T-helper 22 cell (primary cell): ENCODE data around the gene BAG2.

Source experiments
- DNase-seq: peaks from one replicate; pipeline ENCODE4 v3.0.0-alpha.2; 2020; ENCODE audit warnings: low read depth

BAG2 gene

DNA sequence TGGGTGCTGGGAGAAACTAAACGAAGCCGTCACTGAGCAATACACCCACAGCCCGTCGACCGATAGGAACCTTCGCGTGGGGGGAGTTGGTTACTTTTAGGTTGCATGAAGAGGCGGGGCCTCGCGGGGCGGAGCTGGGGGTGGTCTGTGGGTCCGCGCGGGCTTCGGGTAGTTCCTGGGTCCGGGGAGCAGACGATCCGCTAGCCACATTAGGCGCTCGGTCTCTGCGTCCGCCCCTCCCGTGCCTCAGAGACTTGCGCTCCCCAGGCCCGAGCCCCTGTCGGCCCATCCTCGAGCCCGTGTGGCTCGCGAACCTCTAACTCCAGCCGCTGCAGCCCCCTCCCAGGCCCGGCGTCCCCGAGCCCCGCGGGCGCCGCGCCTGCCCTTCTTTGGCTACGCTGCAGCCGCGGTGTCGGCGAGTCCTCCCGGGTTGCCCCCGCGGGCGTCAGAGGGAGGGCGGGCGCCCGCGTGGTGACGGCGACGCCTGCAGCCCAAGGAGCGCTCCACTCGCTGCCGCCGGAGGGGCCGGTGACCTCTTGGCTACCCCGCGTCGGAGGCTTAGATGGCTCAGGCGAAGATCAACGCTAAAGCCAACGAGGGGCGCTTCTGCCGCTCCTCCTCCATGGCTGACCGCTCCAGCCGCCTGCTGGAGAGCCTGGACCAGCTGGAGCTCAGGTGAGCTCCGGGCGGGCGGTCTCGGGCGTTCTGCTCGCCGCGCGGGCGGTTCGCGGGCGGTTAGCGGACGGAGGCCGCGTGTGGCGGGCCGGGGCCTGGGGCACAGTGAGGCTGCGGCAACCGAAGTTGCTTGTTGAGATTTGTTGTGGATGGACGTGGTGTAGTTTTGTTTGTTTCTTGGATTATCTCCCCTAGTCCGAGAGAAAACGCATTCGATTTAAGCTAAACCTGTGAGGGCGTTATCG, at the start of gene BAG2:
BAG2 (plus strand) TSS at position 191 of the 920 bp plus-strand sequence; CDS start at position 563, 372 bp downstream.
- peak; percentile 68 for DNase-seq

DNA sequence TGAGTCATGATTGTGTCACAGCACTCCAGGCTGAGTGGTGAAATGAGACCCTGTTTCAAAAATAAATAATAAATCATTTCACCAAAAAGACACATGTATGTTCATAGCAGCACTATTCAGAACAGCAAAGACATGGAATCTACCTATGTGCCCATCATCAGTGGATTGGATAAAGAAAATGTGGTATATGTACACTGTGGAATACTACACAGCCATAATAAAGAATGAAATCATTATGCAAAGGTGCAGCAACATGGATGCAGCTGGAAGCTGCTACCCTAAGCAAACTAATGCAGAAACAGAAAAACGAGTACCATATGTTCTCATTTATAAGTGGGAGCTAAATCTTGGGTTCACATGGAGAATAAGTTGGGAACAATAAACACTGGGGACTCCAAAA, 49.0 kb upstream of the BAG2 start:
- DNase-seq, result no peak

DNA sequence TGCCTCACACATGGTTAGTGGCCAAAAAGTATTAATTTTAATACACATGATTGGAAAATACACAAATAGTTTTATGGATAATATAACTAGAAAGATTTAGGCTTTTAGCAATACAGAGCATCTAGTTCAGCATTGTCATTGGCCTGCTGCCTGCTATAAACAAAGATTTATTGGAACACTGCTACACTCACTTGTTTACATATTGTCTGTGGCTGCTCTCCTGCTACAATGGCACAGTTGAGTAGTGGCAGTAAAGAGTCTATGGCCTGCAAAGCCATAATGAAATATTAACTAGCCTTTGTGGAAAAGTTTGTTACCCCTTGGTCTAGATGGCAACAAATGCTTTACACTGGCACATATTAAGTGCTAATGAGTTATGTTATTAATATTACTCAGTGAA, 44.4 kb upstream of the BAG2 start:
- no peak for DNase-seq

DNA sequence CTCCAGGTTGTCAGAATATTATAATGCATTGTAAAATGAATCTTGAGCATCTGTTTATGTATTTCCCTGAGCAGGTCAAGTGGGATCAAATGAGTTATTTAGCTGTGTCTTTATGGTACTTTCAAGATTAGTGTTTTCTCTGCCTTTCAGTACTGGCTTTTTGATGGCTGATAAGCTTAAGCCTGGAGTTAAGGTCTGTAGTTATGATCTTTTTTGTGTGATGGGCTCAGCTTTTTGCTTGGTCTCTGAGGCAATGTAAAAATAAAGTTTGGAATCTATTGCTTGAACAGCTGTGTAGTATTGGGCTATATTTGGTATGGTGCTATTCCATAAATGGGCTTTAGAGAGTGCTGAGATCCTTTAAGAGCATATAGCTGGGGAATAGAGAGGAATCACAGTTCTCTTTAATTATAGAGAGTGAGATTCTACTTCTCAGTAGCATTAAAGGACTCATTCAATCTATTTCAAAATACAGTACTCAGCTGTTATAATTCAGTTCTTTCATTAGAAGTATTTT, 41.4 kb upstream of the BAG2 start:
- no peak for DNase-seq

DNA sequence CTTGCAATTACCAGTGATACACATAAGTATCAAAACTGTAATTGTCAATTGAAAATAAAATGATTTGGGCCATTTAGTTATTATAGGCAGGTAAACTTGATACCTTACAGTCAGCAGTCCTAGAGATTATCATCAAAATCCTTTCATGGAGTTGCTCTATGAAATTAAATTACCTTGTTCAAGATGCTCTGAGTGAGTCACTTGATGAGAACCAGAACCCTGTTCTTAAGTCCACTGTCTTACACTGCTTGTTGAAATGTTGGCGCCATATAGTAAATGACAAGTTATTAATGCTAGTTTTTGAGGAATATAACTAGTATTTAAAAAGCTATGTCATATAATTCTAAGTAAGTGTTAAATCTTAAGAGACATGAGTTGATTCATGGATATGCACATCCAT, 37.2 kb upstream of the BAG2 start:
- no peak for DNase-seq

DNA sequence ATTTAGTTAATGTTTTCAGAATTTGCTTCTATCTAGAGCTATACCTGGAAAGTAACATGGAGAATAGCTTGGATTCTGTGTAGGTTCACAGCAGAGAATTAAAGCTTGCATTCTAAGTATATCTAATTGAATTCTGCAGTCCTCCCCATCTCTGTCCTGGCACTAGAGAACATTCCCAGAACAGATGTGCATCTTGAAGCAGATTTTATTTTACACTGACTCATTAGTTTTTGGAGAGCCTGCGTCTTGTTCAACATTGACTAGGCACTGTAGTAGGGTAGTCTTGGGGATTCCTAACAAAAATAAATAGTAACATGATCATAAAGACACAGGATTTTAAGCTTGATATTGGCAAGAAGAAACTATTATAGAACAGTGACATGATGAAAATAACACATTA, 36.2 kb upstream of the BAG2 start:
- DNase-seq, result no peak

DNA sequence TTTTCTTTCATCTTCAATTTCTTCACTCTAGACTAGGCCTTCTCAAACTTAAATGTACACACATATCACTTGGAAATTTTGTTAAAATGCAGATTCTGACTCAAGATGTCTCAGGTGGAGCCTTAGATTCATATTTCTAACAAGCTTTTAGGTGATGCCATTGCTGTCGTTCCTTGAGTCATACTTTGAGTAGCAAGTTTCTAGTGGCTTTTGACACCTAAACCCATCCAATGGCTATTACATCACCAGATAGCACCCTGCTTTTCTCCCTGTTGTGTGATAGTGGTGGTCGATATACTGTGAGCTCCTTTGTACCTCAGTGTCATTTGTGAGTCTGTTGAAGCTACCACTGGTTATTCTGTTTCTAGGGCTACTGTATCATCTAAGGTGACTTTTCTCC, 34.8 kb upstream of the BAG2 start:
- DNase-seq, result no peak

DNA sequence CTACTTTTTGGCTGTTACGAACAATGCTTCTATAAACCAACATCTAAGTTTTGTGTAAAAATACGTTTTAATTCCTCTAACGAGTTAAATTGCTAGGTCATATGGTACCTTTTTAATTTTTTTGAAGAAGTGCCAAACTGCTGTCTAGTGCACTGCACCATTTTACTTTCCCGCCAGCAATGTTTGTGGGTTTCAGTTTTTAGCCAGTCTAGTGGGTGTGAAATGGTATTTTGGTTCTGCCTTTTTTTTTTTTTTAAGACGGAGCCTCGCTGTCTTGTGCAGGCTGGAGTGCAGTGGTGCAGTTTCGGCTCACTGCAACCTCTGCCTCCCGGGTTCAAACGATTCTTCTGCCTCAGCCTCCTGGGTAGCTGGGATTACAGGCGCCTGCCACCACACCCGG, 34.1 kb upstream of the BAG2 start:
- DNase-seq, result no peak

DNA sequence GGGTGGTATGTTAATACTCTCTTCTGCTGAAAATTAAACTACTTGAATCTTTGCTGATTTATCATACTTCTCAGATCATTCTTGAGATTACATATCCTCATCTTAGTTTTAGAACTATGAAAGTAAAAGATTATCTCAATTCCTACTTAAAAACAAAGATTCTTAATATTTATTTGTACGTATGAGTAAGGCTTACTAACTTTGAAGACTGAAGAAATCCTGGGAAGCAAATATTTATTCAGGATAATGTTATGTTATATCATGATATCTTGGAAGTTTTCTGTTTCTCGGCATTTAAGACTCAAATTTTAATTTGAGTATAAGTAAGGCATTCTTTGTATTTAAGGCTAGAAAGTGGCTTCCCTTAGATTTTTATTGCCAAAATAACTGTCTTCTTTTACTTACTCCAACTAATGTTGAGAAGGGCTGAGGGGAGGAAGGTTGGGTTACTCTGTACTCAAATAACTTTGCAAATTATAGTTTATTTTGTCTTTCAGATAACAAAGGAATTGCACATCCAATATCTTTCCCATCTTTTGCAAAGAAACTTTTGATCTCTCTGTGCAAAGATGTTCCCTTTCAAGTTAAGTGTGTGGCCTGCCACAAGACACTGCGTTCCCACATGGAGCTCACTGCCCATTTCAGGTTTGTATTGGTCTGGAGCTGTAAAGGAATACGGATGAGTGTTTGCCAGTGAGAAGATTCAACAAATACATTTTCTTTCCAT, 30.5 kb upstream of the BAG2 start:
- no peak for DNase-seq

DNA sequence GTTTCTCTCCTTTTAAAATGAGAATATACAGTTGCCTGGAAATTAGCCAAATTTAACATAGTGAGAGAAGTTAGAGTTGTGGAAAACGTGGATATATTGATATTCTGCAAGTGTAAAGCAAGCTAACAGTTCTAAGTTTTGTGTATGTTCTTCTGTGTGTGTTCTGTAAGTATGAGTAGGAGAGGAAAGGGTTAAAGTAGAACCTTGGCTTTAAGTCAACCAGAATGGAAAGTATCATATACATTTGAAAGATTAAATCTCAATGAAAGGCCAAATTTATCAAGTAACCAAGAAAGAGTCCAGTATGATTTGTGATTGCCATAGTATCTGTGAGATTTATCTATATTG, 30.0 kb upstream of the BAG2 start:
- no peak for DNase-seq

DNA sequence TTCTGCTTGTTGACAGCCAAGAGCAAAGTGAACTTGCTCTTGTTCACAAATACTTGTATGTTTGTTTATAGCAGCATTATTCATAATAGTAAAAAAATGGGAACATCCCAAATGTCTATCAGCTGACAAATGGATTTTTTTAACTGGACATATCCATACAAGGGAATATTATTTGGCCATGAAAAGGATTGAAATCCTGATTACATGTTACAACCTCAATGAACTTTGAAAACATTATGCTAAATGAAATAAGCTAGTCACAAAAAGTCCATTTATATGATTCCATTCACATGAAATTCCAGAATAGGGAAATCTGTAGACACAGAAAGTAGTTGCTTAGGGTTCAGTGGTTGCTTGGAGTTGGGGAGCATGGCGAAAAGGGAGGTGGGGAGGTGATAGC, 28.4 kb upstream of the BAG2 start:
- DNase-seq, result no peak

DNA sequence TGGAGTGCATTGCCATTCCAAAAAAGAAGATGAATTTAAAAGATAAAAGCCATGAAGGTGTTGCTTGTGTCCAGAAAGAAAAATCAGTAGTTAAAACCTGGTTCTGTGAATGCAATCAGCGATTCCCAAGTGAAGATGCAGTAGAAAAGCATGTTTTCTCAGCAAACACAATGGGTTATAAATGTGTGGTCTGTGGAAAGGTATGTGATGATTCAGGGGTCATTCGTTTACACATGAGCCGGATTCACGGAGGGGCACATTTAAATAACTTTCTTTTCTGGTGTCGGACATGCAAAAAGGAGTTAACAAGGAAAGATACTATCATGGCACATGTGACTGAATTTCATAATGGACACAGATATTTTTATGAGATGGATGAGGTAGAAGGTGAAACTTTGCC, 24.7 kb upstream of the BAG2 start:
- DNase-seq, result no peak

DNA sequence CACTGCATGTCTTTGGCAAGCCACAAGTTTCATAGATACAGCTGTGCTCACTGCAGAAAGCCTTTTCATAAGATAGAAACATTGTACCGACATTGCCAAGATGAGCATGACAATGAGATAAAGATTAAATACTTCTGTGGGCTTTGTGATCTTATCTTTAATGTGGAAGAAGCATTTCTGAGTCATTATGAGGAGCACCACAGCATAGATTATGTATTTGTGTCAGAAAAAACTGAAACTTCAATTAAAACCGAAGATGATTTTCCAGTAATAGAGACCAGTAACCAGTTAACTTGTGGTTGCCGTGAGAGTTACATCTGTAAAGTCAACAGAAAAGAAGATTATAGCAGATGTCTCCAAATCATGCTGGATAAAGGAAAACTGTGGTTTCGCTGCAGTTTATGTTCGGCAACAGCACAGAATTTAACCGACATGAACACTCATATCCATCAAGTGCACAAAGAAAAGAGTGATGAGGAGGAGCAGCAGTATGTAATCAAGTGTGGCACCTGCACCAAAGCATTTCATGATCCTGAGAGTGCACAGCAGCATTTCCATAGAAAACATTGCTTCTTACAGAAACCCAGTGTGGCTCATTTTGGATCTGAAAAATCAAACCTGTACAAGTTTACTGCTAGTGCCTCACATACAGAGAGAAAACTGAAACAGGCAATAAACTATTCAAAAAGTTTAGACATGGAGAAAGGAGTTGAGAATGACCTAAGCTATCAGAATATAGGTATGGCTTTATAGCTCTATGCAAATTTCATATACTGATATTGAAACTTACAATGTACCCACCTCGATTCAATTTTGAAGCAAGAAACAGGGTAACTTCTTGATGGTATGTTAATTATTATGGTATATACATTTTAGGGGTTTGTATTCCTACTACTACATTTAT, 23.9 kb upstream of the BAG2 start:
- no peak for DNase-seq

DNA sequence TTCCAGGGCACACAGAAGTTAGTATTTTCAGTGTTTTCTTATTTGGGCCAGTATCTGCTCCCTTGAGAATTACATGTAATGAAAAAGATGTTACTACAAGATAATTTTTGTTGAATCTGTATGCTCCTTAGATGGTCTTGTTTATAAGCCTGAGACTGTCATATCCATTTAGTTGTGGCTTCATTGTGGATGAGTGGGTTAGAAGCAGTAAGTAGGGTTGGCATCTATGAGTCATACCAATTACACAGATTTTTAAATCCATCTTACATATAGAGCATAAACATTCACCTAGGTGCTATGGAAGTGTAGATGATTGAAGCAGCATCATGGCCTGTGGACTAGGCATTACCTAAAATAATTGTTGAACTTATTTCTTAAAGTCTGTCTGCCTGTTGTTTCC, 13.5 kb upstream of the BAG2 start:
- DNase-seq, result no peak

DNA sequence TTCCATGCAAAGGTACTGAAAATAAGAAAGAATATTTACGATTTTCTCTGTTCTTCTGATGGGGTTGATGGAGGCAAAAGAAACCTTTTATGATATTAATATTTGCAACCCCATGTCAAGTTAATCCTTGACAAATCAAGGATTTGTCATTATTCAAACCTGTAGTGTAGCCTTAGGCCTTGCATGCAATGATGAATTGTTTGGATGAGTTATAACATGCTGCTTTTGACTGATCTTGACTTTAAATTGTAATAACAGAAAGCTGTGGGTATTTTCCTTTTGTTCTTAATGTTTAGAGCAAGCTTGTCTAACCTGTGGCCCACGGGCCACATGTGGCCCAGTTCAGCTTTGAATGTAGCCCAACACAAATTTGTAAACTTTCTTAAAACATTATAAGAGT, 13.0 kb upstream of the BAG2 start:
- no peak for DNase-seq

DNA sequence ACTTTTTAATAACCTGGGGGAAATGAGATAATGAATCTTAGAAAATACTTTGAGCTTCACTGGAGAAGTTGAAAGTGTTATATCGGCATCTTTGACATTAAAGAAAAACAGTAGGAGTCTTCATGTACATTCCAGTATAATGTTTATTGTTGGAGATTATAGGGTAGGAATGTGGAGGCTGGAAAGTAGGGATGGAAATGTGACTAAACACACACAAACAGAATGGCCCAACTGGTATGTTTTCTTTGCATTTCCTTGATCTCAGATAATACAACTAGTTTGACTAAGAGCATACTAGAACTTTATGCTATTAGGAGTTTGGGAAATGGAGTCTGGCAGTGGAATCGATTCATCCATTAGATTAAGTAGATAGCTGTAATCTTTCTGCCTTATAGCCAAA, 10.1 kb upstream of the BAG2 start:
- DNase-seq, result no peak

DNA sequence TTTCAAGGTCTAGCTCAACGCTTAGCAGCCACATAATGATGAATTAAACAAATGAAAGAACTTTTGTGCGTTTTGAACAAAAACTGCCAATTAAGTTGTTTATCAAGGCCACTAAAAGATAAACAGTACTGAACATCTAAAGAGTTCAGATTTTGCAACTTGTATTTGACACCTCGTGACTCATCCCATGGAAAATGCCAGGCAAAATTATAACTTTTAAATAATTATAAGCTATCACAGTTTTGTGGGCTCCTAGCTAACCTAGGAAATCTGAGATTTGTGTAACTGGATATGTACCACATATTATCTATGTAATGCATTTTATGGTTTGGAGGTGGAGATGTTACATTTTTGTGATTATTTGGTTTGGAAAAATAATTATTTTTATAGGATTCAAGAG, 9.6 kb upstream of the BAG2 start:
- no peak for DNase-seq

DNA sequence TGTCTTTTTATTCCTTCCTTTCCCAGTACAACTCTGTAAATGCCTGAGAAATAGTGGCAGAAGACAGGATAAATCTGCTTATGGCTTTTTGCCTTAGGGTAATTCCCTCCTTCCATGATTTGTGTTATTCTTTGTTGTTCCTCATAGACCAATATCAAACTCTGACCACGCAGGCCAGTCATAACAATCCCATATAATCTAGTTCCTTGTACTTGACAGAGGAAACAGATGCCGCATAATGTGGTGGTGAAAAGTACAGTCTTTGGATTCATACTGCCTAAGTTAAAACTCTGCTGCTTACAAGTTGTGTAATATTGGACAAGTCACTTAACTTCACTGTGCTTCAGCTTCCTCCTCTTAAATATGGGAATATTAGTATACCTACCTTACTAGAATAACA, 8.2 kb upstream of the BAG2 start:
- no peak for DNase-seq

DNA sequence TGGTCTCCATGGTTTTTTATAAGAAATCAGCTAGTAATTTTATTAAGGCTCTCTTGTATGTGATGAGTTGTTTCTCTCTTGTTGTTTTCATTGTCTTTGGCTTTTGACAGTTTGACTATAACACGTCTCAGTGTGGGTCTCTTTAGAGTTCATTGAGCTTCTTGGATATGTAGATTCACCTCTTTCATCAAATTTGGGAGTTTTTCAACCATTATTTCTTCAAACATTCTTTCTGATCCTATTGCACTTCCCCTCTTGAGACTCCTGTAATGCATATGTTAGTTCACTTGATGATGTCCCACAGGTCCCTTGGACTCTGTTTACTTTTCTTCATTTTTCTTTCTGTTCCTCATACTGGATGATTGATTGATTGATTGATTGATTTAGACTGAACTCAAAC, 7.0 kb upstream of the BAG2 start:
- no peak for DNase-seq

DNA sequence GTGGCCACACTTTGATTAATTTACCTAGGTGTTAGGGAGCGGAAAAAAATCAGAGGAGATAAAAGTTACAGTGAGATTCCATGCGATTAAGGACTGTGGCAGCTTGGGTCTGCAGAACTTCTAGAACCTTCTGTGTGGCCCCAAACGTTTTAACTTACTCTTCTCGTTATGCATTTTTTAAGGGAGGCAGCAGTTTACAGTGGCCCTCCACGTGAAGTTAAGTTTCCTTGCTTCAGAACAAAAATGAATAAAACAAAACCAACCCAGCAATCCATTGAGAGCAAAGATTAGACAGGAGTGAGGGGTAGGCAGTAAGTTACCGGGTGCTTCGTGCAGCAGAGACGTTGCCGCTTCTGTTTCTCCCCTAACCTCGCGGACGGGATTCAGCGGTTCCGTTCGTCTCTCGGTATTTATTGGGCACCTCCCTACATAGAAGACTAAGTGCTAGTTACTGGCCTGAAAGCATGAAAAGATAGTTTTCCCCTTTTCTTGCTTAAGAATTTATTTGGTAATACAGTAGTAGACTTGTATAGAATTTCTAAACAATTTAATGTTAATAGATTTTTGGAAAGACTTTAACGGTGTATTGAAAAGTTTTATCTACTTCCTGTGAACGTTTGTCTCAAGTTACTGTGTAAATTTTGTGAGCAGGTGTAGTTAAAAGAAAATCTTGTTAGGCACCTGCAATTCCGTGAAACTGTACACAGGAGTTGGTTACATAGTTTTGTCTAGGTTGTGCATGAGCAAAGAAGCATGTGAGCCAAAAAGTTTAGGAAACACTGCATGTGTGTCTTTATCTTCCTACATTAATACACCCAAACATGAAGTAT, 1.1 kb downstream of the BAG2 start:
- no peak for DNase-seq

DNA sequence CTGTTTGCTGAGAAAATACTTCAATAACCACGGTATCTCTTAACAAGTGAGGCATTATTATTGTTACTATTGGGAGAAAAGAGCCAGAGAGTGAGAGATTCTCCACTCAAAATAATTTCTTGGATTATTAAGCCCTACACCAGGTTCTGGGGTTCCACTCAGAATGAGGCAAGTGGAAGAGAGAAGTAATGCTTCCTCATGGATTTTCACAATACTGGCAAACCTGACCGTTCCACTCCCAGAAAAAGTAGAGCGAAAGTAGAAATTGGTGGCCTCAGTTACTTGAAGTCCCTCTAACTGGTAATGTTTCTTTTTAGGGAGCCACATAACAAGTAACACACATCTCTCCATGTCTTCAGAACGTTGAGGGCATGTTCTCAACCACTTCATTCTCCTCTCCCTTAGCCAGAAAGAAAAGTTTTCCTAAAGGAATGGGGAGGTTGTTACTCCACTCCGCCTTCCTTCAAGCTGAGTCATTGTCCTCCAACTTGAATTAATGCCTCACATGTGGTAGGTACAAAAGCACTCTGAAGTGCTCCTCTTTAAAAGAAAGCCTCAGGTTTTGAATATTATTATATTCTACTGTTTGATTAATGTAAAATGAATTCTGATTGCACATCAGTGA, 1.9 kb downstream of the BAG2 start:
- DNase-seq, result no peak
